ENCODE results near the gene EEF2KMT.
"Not testable (repeated sequence)": the region's sequence is repeated elsewhere in the genome, so short reads cannot be mapped to it uniquely, and the experiment has no call there.

- not testable (repeated sequence) for TF ChIP-seq POLR2A, CTCF (IDR thresholded peaks at IDR 0.05)
Observed at GRCh38 chr16:5088086-5088790, 9.4 kb downstream of the EEF2KMT start.
